ENCODE results near the gene CGB7.
"Not testable (repeated sequence)": the region's sequence is repeated elsewhere in the genome, so short reads cannot be mapped to it uniquely, and the experiment has no call there.

Gene CGB7

GRCh38 chr19:49085868-49086232 is 28.3 kb upstream of the CGB7 start:
- DNase-seq (ENCODE audit: low read depth), result no peak
- H3K4me3 ChIP-seq (ENCODE audit: low read length), result peak overlapping the region; percentile 92
- TF ChIP-seq CTCF (conservative IDR thresholded peaks at IDR 0.05; ENCODE audit: low read depth, low read length), result no peak

GRCh38 chr19:49085020-49085867 is 27.7 kb upstream of the CGB7 start, which contains the start of gene SNRNP70:
Gene SNRNP70 (plus strand): TSS chr19:49085451. CDS start chr19:49086415, 964 bp downstream.
- DNase-seq (ENCODE audit: low read depth), result peak; percentile 98
- no peak for TF ChIP-seq CTCF (conservative IDR thresholded peaks at IDR 0.05; ENCODE audit: low read depth, low read length)
- H3K4me3 ChIP-seq (ENCODE audit: low read length), result peak within 1 kb of the TSS; percentile 92

GRCh38 chr19:49084206-49085019 is 26.9 kb upstream of the CGB7 start:
- TF ChIP-seq CTCF (conservative IDR thresholded peaks at IDR 0.05; ENCODE audit: low read depth, low read length), result no peak
- no peak for DNase-seq (ENCODE audit: low read depth)
- H3K4me3 ChIP-seq (ENCODE audit: low read length), result peak overlapping the region; percentile 46

- no peak for DNase-seq (ENCODE audit: low read depth)
- no peak for TF ChIP-seq CTCF (conservative IDR thresholded peaks at IDR 0.05; ENCODE audit: low read depth, low read length)
- H3K4me3 ChIP-seq (ENCODE audit: low read length), result no peak overlapping the region
Observed at GRCh38 chr19:49081273-49081672, 23.7 kb upstream of the CGB7 start.

GRCh38 chr19:49080392-49080791 is 22.8 kb upstream of the CGB7 start:
- no peak for TF ChIP-seq CTCF (conservative IDR thresholded peaks at IDR 0.05; ENCODE audit: low read depth, low read length)
- no peak overlapping the region for H3K4me3 ChIP-seq (ENCODE audit: low read length)
- DNase-seq (ENCODE audit: low read depth), result no peak

- TF ChIP-seq CTCF (conservative IDR thresholded peaks at IDR 0.05; ENCODE audit: low read depth, low read length), result peak; percentile 66
- DNase-seq (ENCODE audit: low read depth); H3K4me3 ChIP-seq (ENCODE audit: low read length): not testable (repeated sequence)
Observed at GRCh38 chr19:49074869-49075268, 17.3 kb upstream of the CGB7 start.

All from retinal pigment epithelial cell (primary cell).